ENCODE results near the gene TOGARAM2.

DNA sequence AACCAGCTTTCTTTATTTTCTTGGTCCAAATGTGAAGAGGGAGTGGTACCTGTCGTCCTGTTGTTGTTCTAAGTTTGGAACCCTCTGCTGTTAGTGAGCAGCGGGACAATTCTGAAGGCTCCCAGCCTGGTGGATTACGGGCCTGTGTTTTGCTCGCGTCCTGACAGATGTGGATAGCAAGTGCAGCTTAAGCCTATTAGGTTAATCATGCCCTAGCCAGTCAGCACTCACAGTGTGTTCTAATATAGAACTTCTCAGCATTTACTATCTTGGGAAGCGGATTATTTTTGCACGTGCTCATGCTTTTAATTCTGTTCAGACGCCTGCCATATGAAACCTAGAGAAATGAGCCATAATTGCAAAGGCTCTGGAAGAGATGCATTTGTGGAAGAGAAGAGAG lies 93.3 kb downstream of the TOGARAM2 start, which contains the start of gene PCARE:
- TF ChIP-seq, protein P1, sequence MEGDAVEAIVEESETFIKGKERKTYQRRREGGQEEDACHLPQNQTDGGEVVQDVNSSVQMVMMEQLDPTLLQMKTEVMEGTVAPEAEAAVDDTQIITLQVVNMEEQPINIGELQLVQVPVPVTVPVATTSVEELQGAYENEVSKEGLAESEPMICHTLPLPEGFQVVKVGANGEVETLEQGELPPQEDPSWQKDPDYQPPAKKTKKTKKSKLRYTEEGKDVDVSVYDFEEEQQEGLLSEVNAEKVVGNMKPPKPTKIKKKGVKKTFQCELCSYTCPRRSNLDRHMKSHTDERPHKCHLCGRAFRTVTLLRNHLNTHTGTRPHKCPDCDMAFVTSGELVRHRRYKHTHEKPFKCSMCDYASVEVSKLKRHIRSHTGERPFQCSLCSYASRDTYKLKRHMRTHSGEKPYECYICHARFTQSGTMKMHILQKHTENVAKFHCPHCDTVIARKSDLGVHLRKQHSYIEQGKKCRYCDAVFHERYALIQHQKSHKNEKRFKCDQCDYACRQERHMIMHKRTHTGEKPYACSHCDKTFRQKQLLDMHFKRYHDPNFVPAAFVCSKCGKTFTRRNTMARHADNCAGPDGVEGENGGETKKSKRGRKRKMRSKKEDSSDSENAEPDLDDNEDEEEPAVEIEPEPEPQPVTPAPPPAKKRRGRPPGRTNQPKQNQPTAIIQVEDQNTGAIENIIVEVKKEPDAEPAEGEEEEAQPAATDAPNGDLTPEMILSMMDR (IDR thresholded peaks at IDR 0.05; ENCODE audit: low read depth, low read length) = no peak
- TF ChIP-seq EZH2phosphoT487 (IDR thresholded peaks at IDR 0.05; ENCODE audit: low read depth) = no peak

All from OCI-LY3 (cell line).